ENCODE measurements around the gene NR1I2. TPM values are rescaled to one million over a fixed set of nuclear protein-coding genes. Genes with fewer than 3 reads are reported as not detected.

NR1I2 gene
- total RNA-seq, 2 donors from 2014 or later = 0.19 TPM; not detected in 1

GRCh38 chr3:119817071-119817470 is 35.2 kb downstream of the NR1I2 start:
- DNase-seq (ENCODE audit: low spot score) = no peak
- intact Hi-C loops (cut with DNase I) = no loop called here

GRCh38 chr3:119817583-119818363 is 35.9 kb downstream of the NR1I2 start:
- intact Hi-C loops (cut with DNase I) = no loop called here
- DNase-seq (ENCODE audit: low spot score) = no peak

- intact Hi-C loops (cut with DNase I) = no loop called here
- no peak for DNase-seq (ENCODE audit: low spot score)
Observed at GRCh38 chr3:119818937-119819336, 37.0 kb downstream of the NR1I2 start.

GRCh38 chr3:119819806-119820205 is 37.9 kb downstream of the NR1I2 start:
- no peak for DNase-seq (ENCODE audit: low spot score)
- intact Hi-C loops (cut with DNase I) = no loop called here

- intact Hi-C loops (cut with DNase I) = no loop called here
- no peak for DNase-seq (ENCODE audit: low spot score)
Observed at GRCh38 chr3:119825820-119826219, 43.9 kb downstream of the NR1I2 start.

- intact Hi-C loops (cut with DNase I) = no loop called here
- DNase-seq (ENCODE audit: low spot score) = no peak
Observed at GRCh38 chr3:119826711-119827608, 45.1 kb downstream of the NR1I2 start.

GRCh38 chr3:119829420-119829819 is 47.5 kb downstream of the NR1I2 start:
- DNase-seq (ENCODE audit: low spot score) = no peak
- intact Hi-C loops (cut with DNase I) = no loop called here

GRCh38 chr3:119831022-119831421 is 49.1 kb downstream of the NR1I2 start:
- intact Hi-C loops (cut with DNase I) = no loop called here
- DNase-seq (ENCODE audit: low spot score) = no peak

- intact Hi-C loops (cut with DNase I) = no loop called here
- DNase-seq (ENCODE audit: low spot score) = no peak
Observed at GRCh38 chr3:119831941-119832371, 50.1 kb downstream of the NR1I2 start.

GRCh38 chr3:119834754-119835370 is 53.0 kb downstream of the NR1I2 start:
- intact Hi-C loops (cut with DNase I) = no loop called here
- no peak for DNase-seq (ENCODE audit: low spot score)

GRCh38 chr3:119835556-119835955 is 53.7 kb downstream of the NR1I2 start:
- intact Hi-C loops (cut with DNase I) = no loop called here
- DNase-seq (ENCODE audit: low spot score) = no peak

- intact Hi-C loops (cut with DNase I) = no loop called here
- DNase-seq (ENCODE audit: low spot score) = no peak
Observed at GRCh38 chr3:119841808-119842471, 60.0 kb downstream of the NR1I2 start.

GRCh38 chr3:119849126-119849525 is 67.2 kb downstream of the NR1I2 start:
- intact Hi-C loops (cut with DNase I) = no loop called here
- no peak for DNase-seq (ENCODE audit: low spot score)

GRCh38 chr3:119856695-119857094 is 74.8 kb downstream of the NR1I2 start:
- intact Hi-C loops (cut with DNase I) = no loop called here

GRCh38 chr3:119858957-119859356 is 77.1 kb downstream of the NR1I2 start:
- no peak for DNase-seq (ENCODE audit: low spot score)
- intact Hi-C loops (cut with DNase I) = no loop called here

More at GRCh38 chr3:119856695-119857094, 74.8 kb downstream of the NR1I2 start:
- no peak for DNase-seq (ENCODE audit: low spot score)

- no peak for DNase-seq (ENCODE audit: low spot score)
- intact Hi-C loops (cut with DNase I) = no loop called here
Observed at GRCh38 chr3:119859728-119860127, 77.8 kb downstream of the NR1I2 start.

GRCh38 chr3:119861681-119862080 is 79.8 kb downstream of the NR1I2 start:
- intact Hi-C loops (cut with DNase I) = no loop called here

GRCh38 chr3:119862616-119863015 is 80.7 kb downstream of the NR1I2 start:
- DNase-seq (ENCODE audit: low spot score) = no peak
- intact Hi-C loops (cut with DNase I) = no loop called here

More at GRCh38 chr3:119861681-119862080, 79.8 kb downstream of the NR1I2 start:
- no peak for DNase-seq (ENCODE audit: low spot score)

GRCh38 chr3:119864476-119864875 is 82.6 kb downstream of the NR1I2 start:
- no peak for DNase-seq (ENCODE audit: low spot score)
- intact Hi-C loops (cut with DNase I) = no loop called here

All from posterior vena cava (tissue), 2 donors.